ENCODE data around the gene CARD10. TPM values are rescaled to one million over a fixed set of nuclear protein-coding genes. Genes with fewer than 3 reads are reported as not detected.
A peak's percentile ranks its signal among the peaks of the same experiment; 100 is the strongest.

The CARD10 gene
- total and polyA plus RNA-seq, 2 of the 13 experiments (the other 11 are each of a cell fraction or from before 2014, with no cell fraction given) = 35.2 to 55.8 TPM

DNA sequence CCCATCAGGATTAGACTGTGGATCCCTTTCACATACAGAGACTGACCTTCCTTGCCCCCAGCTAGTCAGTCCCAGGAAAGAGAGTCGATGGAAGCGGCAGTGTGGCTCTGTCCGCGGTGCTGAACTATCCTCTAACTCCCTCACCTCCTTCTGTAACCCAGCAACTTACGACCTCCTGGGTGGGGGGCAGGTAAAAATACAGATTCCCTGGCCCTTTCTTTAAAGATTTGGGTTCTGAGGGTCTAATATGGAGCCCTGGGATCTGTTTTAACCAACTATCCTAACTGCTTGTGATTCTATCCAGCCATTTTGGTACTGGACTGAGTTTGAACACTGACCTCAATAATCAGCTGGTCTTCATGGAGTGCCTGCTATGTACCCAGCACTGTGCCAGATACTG is 56.2 kb downstream of the CARD10 start (continued):
- TF ChIP-seq KDM2A (CRISPR knock-in tag; IDR thresholded peaks at IDR 0.05; ENCODE audit: borderline replicate concordance, low read depth) = no peak
- TF ChIP-seq GTF3A (CRISPR knock-in tag; conservative IDR thresholded peaks at IDR 0.05) = no peak
- no peak for TF ChIP-seq NFE2L1 (CRISPR knock-in tag; IDR thresholded peaks at IDR 0.05; ENCODE audit: borderline replicate concordance)
- TF ChIP-seq NPAS2 (CRISPR knock-in tag; IDR thresholded peaks at IDR 0.05; ENCODE audit: borderline replicate concordance) = no peak
- TF ChIP-seq ZNF510 (CRISPR knock-in tag; IDR thresholded peaks at IDR 0.05; ENCODE audit: low read depth) = no peak
- TF ChIP-seq RBM22 (optimal IDR thresholded peaks at IDR 0.05; ENCODE audit: low read length) = no peak
- TF ChIP-seq MTA3 (CRISPR knock-in tag; IDR thresholded peaks at IDR 0.05) = no peak
- no peak for TF ChIP-seq AGO1 (IDR thresholded peaks at IDR 0.05; ENCODE audit: low read depth, low read length, poor library complexity, severe bottlenecking)
- no peak for TF ChIP-seq SP4 (CRISPR knock-in tag; IDR thresholded peaks at IDR 0.05)
- TF ChIP-seq FOXK2 (IDR thresholded peaks at IDR 0.05) = no peak
- TF ChIP-seq, protein P1, sequence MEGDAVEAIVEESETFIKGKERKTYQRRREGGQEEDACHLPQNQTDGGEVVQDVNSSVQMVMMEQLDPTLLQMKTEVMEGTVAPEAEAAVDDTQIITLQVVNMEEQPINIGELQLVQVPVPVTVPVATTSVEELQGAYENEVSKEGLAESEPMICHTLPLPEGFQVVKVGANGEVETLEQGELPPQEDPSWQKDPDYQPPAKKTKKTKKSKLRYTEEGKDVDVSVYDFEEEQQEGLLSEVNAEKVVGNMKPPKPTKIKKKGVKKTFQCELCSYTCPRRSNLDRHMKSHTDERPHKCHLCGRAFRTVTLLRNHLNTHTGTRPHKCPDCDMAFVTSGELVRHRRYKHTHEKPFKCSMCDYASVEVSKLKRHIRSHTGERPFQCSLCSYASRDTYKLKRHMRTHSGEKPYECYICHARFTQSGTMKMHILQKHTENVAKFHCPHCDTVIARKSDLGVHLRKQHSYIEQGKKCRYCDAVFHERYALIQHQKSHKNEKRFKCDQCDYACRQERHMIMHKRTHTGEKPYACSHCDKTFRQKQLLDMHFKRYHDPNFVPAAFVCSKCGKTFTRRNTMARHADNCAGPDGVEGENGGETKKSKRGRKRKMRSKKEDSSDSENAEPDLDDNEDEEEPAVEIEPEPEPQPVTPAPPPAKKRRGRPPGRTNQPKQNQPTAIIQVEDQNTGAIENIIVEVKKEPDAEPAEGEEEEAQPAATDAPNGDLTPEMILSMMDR (CRISPR knock-in tag; IDR thresholded peaks at IDR 0.05) = no peak
- no peak for TF ChIP-seq ZBTB42 (CRISPR knock-in tag; IDR thresholded peaks at IDR 0.05)
- TF ChIP-seq, protein P2, sequence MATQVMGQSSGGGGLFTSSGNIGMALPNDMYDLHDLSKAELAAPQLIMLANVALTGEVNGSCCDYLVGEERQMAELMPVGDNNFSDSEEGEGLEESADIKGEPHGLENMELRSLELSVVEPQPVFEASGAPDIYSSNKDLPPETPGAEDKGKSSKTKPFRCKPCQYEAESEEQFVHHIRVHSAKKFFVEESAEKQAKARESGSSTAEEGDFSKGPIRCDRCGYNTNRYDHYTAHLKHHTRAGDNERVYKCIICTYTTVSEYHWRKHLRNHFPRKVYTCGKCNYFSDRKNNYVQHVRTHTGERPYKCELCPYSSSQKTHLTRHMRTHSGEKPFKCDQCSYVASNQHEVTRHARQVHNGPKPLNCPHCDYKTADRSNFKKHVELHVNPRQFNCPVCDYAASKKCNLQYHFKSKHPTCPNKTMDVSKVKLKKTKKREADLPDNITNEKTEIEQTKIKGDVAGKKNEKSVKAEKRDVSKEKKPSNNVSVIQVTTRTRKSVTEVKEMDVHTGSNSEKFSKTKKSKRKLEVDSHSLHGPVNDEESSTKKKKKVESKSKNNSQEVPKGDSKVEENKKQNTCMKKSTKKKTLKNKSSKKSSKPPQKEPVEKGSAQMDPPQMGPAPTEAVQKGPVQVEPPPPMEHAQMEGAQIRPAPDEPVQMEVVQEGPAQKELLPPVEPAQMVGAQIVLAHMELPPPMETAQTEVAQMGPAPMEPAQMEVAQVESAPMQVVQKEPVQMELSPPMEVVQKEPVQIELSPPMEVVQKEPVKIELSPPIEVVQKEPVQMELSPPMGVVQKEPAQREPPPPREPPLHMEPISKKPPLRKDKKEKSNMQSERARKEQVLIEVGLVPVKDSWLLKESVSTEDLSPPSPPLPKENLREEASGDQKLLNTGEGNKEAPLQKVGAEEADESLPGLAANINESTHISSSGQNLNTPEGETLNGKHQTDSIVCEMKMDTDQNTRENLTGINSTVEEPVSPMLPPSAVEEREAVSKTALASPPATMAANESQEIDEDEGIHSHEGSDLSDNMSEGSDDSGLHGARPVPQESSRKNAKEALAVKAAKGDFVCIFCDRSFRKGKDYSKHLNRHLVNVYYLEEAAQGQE (IDR thresholded peaks at IDR 0.05; ENCODE audit: borderline replicate concordance in 1 of 2, low read depth in 1 of 2, low read length in 2 of 2) = peak; percentile 91 to 96
- TF ChIP-seq TBL1XR1 (IDR thresholded peaks at IDR 0.05; ENCODE audit: borderline replicate concordance, low read length, partially characterized antibody) = no peak
- TF ChIP-seq ZNF788 (CRISPR knock-in tag; IDR thresholded peaks at IDR 0.05; ENCODE audit: borderline replicate concordance) = no peak
- TF ChIP-seq, protein P3, sequence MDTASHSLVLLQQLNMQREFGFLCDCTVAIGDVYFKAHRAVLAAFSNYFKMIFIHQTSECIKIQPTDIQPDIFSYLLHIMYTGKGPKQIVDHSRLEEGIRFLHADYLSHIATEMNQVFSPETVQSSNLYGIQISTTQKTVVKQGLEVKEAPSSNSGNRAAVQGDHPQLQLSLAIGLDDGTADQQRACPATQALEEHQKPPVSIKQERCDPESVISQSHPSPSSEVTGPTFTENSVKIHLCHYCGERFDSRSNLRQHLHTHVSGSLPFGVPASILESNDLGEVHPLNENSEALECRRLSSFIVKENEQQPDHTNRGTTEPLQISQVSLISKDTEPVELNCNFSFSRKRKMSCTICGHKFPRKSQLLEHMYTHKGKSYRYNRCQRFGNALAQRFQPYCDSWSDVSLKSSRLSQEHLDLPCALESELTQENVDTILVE (CRISPR knock-in tag; IDR thresholded peaks at IDR 0.05) = no peak
- TF ChIP-seq, protein P4, sequence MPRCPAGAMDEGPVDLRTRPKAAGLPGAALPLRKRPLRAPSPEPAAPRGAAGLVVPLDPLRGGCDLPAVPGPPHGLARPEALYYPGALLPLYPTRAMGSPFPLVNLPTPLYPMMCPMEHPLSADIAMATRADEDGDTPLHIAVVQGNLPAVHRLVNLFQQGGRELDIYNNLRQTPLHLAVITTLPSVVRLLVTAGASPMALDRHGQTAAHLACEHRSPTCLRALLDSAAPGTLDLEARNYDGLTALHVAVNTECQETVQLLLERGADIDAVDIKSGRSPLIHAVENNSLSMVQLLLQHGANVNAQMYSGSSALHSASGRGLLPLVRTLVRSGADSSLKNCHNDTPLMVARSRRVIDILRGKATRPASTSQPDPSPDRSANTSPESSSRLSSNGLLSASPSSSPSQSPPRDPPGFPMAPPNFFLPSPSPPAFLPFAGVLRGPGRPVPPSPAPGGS (CRISPR knock-in tag; IDR thresholded peaks at IDR 0.05) = no peak
- TF ChIP-seq, protein P5, sequence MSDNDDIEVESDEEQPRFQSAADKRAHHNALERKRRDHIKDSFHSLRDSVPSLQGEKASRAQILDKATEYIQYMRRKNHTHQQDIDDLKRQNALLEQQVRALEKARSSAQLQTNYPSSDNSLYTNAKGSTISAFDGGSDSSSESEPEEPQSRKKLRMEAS (IDR thresholded peaks at IDR 0.05) = no peak
- no peak for TF ChIP-seq SOX6 (IDR thresholded peaks at IDR 0.05)
- TF ChIP-seq SOX6 (CRISPR knock-in tag; IDR thresholded peaks at IDR 0.05) = no peak
- TF ChIP-seq, protein P6, sequence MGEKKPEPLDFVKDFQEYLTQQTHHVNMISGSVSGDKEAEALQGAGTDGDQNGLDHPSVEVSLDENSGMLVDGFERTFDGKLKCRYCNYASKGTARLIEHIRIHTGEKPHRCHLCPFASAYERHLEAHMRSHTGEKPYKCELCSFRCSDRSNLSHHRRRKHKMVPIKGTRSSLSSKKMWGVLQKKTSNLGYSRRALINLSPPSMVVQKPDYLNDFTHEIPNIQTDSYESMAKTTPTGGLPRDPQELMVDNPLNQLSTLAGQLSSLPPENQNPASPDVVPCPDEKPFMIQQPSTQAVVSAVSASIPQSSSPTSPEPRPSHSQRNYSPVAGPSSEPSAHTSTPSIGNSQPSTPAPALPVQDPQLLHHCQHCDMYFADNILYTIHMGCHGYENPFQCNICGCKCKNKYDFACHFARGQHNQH (CRISPR knock-in tag; IDR thresholded peaks at IDR 0.05) = 0 out of 2 replicates have a peak, but pooled peaks have one; percentile 38

All from HepG2 (cell line).